ENCODE data around the gene POLR1A.

The POLR1A gene

DNA sequence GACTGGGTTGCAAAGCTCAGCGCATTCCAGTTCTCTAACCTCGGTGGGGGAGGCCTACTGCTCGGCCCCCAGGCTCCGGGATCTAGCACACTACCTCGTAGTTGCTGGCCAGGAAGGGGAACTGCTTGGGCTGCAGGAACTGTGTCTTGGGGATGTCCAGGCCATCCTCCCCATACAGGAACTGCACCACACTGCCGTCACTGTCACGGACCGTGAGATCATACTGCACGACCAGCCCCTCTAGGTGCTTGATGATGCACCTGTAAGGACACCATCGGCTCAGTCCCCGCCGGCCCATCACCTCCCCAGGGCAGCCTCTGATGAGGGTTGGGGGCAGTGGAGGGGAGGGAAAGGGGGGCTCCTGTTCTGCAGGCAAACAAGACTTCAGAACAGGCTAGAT, 61.6 kb downstream of the POLR1A start:
- peak overlapping the region; percentile 48; the same call in 1 of the 2 replicates for H3K27ac ChIP-seq (ENCODE audit: low read length)
- peaks cover 100% of the 10 kb centered on the region for H3K36me3 ChIP-seq (ENCODE audit: insufficient read depth, low read length)
- H3K27me3 ChIP-seq (ENCODE audit: insufficient read depth, low read length, poor library complexity) = no peaks in the 10 kb centered on the region
- ATAC-seq (ENCODE audit: insufficient read depth, low read depth) = no peak
- no peaks in the 10 kb centered on the region for H4K20me1 ChIP-seq (ENCODE audit: insufficient read depth, low read length)
- no peak overlapping the region for H3K9ac ChIP-seq (ENCODE audit: low read depth, low read length)
- H2AFZ ChIP-seq (ENCODE audit: low read depth, low read length) = no peak overlapping the region
- H3K4me3 ChIP-seq (ENCODE audit: low read depth in 1 of 2, low read length in 2 of 2) = no peak overlapping the region
- no peak overlapping the region for H3K4me2 ChIP-seq (ENCODE audit: insufficient read depth, low read length)
- no peaks in the 10 kb centered on the region for H3K9me3 ChIP-seq (ENCODE audit: insufficient read depth, low read length, severe bottlenecking)
- DNase-seq = no peak
- H3K79me2 ChIP-seq (ENCODE audit: insufficient read depth, low read length) = no peaks in the 10 kb centered on the region
- TF ChIP-seq, protein P1, sequence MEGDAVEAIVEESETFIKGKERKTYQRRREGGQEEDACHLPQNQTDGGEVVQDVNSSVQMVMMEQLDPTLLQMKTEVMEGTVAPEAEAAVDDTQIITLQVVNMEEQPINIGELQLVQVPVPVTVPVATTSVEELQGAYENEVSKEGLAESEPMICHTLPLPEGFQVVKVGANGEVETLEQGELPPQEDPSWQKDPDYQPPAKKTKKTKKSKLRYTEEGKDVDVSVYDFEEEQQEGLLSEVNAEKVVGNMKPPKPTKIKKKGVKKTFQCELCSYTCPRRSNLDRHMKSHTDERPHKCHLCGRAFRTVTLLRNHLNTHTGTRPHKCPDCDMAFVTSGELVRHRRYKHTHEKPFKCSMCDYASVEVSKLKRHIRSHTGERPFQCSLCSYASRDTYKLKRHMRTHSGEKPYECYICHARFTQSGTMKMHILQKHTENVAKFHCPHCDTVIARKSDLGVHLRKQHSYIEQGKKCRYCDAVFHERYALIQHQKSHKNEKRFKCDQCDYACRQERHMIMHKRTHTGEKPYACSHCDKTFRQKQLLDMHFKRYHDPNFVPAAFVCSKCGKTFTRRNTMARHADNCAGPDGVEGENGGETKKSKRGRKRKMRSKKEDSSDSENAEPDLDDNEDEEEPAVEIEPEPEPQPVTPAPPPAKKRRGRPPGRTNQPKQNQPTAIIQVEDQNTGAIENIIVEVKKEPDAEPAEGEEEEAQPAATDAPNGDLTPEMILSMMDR (IDR thresholded peaks at IDR 0.05; ENCODE audit: borderline replicate concordance, extremely low read depth, low read length, poor library complexity, severe bottlenecking) = no peak
- TF ChIP-seq EZH2 (IDR thresholded peaks at IDR 0.05; ENCODE audit: borderline replicate concordance, low read depth, low read length, severe bottlenecking) = no peak
- peaks cover 16% of the 10 kb centered on the region for H3K4me1 ChIP-seq (ENCODE audit: insufficient read depth, low read length)

DNA sequence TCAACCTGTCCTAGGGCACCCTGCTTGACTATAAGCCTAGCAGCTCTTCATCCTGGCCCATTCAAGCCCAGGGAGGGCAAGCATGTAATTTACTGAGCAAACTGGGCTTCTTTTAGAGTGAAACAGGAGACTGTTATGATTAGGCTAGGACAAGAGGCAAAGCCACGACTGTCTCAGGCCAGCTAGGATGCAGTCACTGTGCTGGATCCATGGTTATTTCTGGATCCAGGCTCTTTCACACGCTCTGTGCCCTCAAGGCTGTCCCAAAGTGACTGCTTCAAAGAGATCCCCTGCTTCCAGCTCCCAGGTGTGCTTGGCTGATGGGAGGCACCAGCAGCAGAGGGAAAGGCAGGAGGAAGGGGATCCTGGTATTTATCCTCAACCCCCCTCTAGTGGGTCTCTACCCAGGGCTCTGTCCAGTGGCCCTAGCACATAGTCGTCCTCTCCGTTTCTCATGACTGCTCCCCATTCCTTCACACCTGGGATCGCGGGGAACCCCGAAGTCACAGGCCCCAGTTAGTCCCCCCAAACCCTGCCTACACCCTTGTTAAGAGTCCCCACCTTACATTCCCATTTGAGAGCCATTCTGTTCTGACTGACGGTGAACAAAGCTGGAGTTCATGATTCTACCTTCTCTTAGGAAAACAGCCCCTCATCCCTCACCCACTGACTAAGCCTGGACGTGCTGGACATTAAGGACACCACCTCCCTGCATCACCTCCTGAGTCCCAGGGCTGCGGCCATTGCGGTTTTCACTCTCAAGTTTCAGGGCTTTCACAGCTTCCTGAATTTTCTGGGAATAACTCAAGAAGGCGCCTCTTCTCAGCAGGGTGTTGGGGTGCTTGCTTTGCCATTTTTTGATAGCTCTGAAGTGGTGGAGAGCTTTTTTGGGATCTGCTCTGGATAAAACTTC, 63.2 kb downstream of the POLR1A start:
- Histone ChIP-seq H3K9me3 (ENCODE audit: insufficient read depth, low read length, severe bottlenecking) (no peaks in the 10 kb centered on the region), H3K79me2 (ENCODE audit: insufficient read depth, low read length) (no peaks in the 10 kb centered on the region), H3K9ac (ENCODE audit: low read depth, low read length) (no peak overlapping the region), H2AFZ (ENCODE audit: low read depth, low read length) (no peak overlapping the region), H3K4me2 (ENCODE audit: insufficient read depth, low read length) (no peak overlapping the region), H3K27me3 (ENCODE audit: insufficient read depth, low read length, poor library complexity) (no peaks in the 10 kb centered on the region), H3K36me3 (ENCODE audit: insufficient read depth, low read length) (peaks cover 89% of the 10 kb centered on the region), H3K27ac (ENCODE audit: low read length) (peak overlapping the region; percentile 35), H3K4me1 (ENCODE audit: insufficient read depth, low read length) (peaks cover 32% of the 10 kb centered on the region), H3K4me3 (ENCODE audit: low read depth in 1 of 2, low read length in 2 of 2) (no peak overlapping the region), H4K20me1 (ENCODE audit: insufficient read depth, low read length) (no peaks in the 10 kb centered on the region)
- ATAC-seq (ENCODE audit: insufficient read depth, low read depth) (no peak), DNase-seq (no peak)
- TF ChIP-seq EZH2 (IDR thresholded peaks at IDR 0.05; ENCODE audit: borderline replicate concordance, low read depth, low read length, severe bottlenecking) = no peak
- TF ChIP-seq, protein P1 (IDR thresholded peaks at IDR 0.05; ENCODE audit: borderline replicate concordance, extremely low read depth, low read length, poor library complexity, severe bottlenecking) = no peak

DNA sequence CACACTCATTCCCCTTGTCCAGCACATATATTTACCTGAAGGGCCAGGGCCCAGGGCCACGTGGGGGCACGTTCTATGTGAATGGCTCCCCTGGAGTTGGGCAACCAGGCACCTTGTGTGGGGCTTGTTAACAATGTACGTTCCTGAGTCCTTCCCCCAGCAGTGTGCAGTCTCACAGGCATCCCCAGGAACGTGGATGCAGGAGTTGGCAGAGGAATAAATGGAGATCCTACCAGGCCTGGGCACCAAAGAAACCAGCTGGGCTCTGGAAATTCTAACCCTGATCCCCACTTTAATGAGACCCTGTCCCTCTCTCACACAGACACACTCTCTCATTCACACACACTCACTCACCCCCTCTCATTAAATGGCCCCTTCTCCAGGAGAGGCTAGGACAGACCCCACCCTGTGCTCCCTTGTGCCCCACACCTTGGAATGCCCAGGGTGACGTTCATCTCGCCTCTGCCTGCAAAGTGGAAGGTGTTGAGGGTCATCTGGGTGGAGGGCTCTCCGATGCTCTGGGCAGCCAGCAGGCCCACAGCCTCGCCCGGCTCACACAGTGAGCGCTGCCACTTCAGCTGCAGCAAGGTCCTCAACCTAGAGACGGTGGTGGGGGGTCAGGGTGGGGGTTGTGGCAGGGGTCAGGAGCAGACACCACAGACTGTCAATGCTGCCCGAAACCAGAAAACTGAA, 65.6 kb downstream of the POLR1A start:
- H3K4me1 ChIP-seq (ENCODE audit: insufficient read depth, low read length) = peaks cover 56% of the 10 kb centered on the region
- peaks cover 3% of the 10 kb centered on the region; the same call in 1 of the 2 replicates for H4K20me1 ChIP-seq (ENCODE audit: insufficient read depth, low read length)
- no peak overlapping the region for H3K4me2 ChIP-seq (ENCODE audit: insufficient read depth, low read length)
- ATAC-seq (ENCODE audit: insufficient read depth, low read depth) (no peak), DNase-seq (no peak)
- H3K4me3 ChIP-seq (ENCODE audit: low read depth in 1 of 2, low read length in 2 of 2) = no peak overlapping the region
- TF ChIP-seq, protein P1 (IDR thresholded peaks at IDR 0.05; ENCODE audit: borderline replicate concordance, extremely low read depth, low read length, poor library complexity, severe bottlenecking) = no peak
- no peak for TF ChIP-seq EZH2 (IDR thresholded peaks at IDR 0.05; ENCODE audit: borderline replicate concordance, low read depth, low read length, severe bottlenecking)
- no peaks in the 10 kb centered on the region for H3K27me3 ChIP-seq (ENCODE audit: insufficient read depth, low read length, poor library complexity)
- H3K9ac ChIP-seq (ENCODE audit: low read depth, low read length) = no peak overlapping the region
- H3K9me3 ChIP-seq (ENCODE audit: insufficient read depth, low read length, severe bottlenecking) = no peaks in the 10 kb centered on the region
- H3K36me3 ChIP-seq (ENCODE audit: insufficient read depth, low read length) = peaks cover 71% of the 10 kb centered on the region
- H3K27ac ChIP-seq (ENCODE audit: low read length) = peak overlapping the region; percentile 99
- no peaks in the 10 kb centered on the region for H3K79me2 ChIP-seq (ENCODE audit: insufficient read depth, low read length)
- no peak overlapping the region for H2AFZ ChIP-seq (ENCODE audit: low read depth, low read length)

Measured in DND-41 (cell line).